Aorta (tissue), 5 donors: ENCODE measurements around the gene MTUS2. TPM values are rescaled to one million over a fixed set of nuclear protein-coding genes. Genes with fewer than 3 reads are reported as not detected.

Experiments
- ATAC-seq: fragments of 200-7000 bp; cut with Tn5 transposase; one replicate; pipeline ENCODE4 v1.9.1; 2022; ENCODE audit warnings: moderate library complexity; ENCODE audit not compliant: low FRiP score
- DNase-seq, 2 donors: peaks; one replicate each; pipeline ENCODE4 v3.0.0-alpha.2; 2020
- H3K27ac ChIP-seq, 2 donors: one replicate each; pipeline ENCODE4 v1.5.1; 2013; ENCODE audit warnings: low read length in 2 of 2, mild to moderate bottlenecking in 2 of 2, moderate library complexity in 2 of 2, control low read depth in 1 of 2, inconsistent platforms in 1 of 2, low read depth in 1 of 2
- H3K27me3 ChIP-seq, 2 donors: one replicate each; pipeline ENCODE4 v1.6.1; 2013; ENCODE audit warnings: control low read depth in 1 of 2, low read length in 1 of 2, mild to moderate bottlenecking in 1 of 2, moderate library complexity in 1 of 2; ENCODE audit not compliant: insufficient read depth in 2 of 2, control insufficient read depth in 1 of 2
- H3K36me3 ChIP-seq, 2 donors: one replicate each; pipeline ENCODE4 v1.6.1; 2013; ENCODE audit warnings: control low read depth in 1 of 2, low read length in 1 of 2, mild to moderate bottlenecking in 1 of 2; ENCODE audit not compliant: insufficient read depth in 2 of 2, control insufficient read depth in 1 of 2
- H3K4me1 ChIP-seq, 2 donors: one replicate each; pipeline ENCODE4 v1.6.1; 2013; ENCODE audit warnings: low read length in 2 of 2, control low read depth in 1 of 2, mild to moderate bottlenecking in 1 of 2, moderate library complexity in 1 of 2; ENCODE audit not compliant: insufficient read depth in 2 of 2, control insufficient read depth in 1 of 2
- H3K4me3 ChIP-seq, 2 donors: one replicate each; pipeline ENCODE4 v1.5.1; 2013; ENCODE audit warnings: low read length in 2 of 2, control low read depth in 1 of 2, mild to moderate bottlenecking in 1 of 2
- H3K9me3 ChIP-seq: one replicate; pipeline ENCODE4 v1.6.1; 2013; ENCODE audit warnings: mild to moderate bottlenecking, low read length; ENCODE audit not compliant: control insufficient read depth
- WGBS, 2 donors: extraction: QIAGEN DNeasy Blood & Tissue Kit; methylation state at CpG; one replicate each; pipeline ENCODE4 v1.1.7; 2013; 5-methylcytosine and 5-hydroxymethylcytosine counted together
- intact Hi-C, 2 donors: fragments of 100-400 bp; cut with DNase I; formaldehyde crosslinking; loops; one replicate each; pipeline versions ENCODE4 v1.14.2 to v1.15.0; 2022
- polyA plus RNA-seq, 2 donors: library from polyadenylated mRNA; stranded (reverse); fragments of 200-250 nt; gene quantifications; one replicate each; pipeline ENCODE4 v1.2.3, GENCODE V29; 2013
- total RNA-seq, 2 donors: library from RNA; stranded (reverse); fragmentation: NEBNext Ultra II Directional; extraction: Animal tissue kit (Norgen Biotek cat#: 25700); gene quantifications; one replicate each; pipeline ENCODE4 v1.2.1, GENCODE V29; 2021
- donor health status: healthy with polysubstance abuse.
- donor health status: Bipolar disorder and iron deficiency.
- donor health status: DM: no; HTN: no; CAD: no.
- donor health status: DM: no; HTN: no; CAD: no.
- donor health status: DM: yes; HTN: yes; CAD: no.

The MTUS2 gene
- total and polyA plus RNA-seq, 4 donors: 3.5 to 12.1 (median 8.6) TPM

DNA sequence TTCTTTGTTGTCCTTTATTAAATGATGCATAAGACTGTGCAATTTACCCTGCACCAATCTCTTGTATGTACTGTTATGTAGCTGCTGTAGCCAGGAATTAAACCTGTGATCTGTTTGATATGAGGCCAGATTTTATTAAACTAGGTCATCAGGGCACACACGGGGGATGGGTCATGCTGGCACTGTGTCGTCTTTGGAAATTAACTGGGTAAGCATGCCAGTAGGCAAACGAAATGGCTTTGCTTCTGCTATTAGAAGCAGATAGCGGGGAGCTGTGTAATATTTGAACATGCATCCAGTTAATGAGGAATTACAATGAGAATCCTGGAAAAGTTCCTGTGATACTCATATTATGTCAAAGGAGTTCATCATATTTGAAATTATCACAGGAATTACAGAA is 23.5 kb downstream of the MTUS2 start:
- peaks cover 0 to 2% of the 10 kb centered on the region in 2 donors for H3K4me1 ChIP-seq
- no peak overlapping the region for H3K4me3 ChIP-seq
- H3K27ac ChIP-seq: no peak overlapping the region
- intact Hi-C loops: no loop called here
- peaks cover 0 to 1% of the 10 kb centered on the region in 2 donors for H3K27me3 ChIP-seq
- WGBS, 2 donors: 15 to 17% methylated on average over 4 of the region's 4 CpGs
- DNase-seq: no peak
- no peaks in the 10 kb centered on the region for H3K36me3 ChIP-seq
- no peaks in the 10 kb centered on the region for H3K9me3 ChIP-seq
- ATAC-seq: no peak

DNA sequence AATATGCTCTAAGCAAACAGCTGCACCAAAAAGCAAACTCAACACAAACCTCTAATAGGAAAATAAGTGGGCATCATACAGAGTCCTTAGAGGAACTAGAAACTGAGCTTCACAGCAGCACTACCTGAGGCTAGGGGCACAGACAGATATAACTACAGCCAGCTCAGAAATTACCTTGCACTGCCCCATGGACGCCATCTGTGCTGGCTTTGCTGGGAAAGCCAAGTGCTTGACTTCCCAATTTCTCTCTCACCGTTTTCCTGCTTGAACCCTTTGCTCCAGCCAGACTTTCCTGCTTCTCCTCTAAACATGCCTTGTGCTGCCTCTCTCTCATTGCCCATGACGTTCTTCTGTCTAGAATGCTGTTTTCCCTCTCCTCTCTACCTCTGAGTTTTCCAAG is 29.3 kb downstream of the MTUS2 start:
- Histone ChIP-seq H3K36me3 (no peaks in the 10 kb centered on the region), H3K27ac (no peak overlapping the region), H3K9me3 (no peaks in the 10 kb centered on the region), H3K27me3 (no peaks in the 10 kb centered on the region), H3K4me3 (no peak overlapping the region), H3K4me1 (no peaks in the 10 kb centered on the region)
- DNase-seq (no peak), ATAC-seq (no peak)
- intact Hi-C loops: no loop called here
- 79 to 88% methylated on average over 3 of the region's 3 CpGs for WGBS, 2 donors

DNA sequence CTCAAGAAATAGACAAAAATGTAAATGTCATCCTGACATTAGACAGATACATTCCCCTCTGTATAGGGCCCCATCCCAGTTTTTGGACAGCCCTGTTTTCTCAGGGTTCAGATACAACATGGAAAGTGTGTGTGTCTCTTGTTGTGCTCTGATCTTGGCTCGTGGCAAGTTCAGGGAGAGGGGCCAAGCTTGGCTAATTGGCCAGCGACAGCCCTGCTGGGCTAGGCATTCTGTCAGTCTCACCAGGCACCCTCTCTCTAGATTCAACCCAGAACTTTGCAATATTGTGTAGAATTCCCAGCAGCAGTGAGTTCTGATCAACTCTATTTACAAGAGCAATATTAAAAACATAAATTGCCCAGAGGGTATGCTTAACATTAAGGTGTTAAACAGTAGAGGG is 30.1 kb downstream of the MTUS2 start:
- WGBS, 2 donors: 6 to 15% methylated on average over 2 of the region's 2 CpGs
- DNase-seq (no peak), ATAC-seq (no peak)
- Histone ChIP-seq H3K36me3 (no peaks in the 10 kb centered on the region), H3K27ac (no peak overlapping the region), H3K9me3 (no peaks in the 10 kb centered on the region), H3K4me1 (peaks cover 0 to 2% of the 10 kb centered on the region in 2 donors), H3K4me3 (no peak overlapping the region), H3K27me3 (no peaks in the 10 kb centered on the region)
- intact Hi-C loops: no loop called here

GRCh38 chr13:28851422-28851821 is 31.3 kb downstream of the MTUS2 start:
- H3K36me3 ChIP-seq: no peaks in the 10 kb centered on the region
- ATAC-seq (no peak), DNase-seq (no peak)
- intact Hi-C loops: no loop called here
- H3K4me3 ChIP-seq: no peak overlapping the region
- H3K4me1 ChIP-seq: peaks cover 0 to 2% of the 10 kb centered on the region in 2 donors
- H3K27me3 ChIP-seq: no peaks in the 10 kb centered on the region
- no peak overlapping the region for H3K27ac ChIP-seq
- no peaks in the 10 kb centered on the region for H3K9me3 ChIP-seq
- 76 to 78% methylated on average over 6 of the region's 6 CpGs for WGBS, 2 donors

DNA sequence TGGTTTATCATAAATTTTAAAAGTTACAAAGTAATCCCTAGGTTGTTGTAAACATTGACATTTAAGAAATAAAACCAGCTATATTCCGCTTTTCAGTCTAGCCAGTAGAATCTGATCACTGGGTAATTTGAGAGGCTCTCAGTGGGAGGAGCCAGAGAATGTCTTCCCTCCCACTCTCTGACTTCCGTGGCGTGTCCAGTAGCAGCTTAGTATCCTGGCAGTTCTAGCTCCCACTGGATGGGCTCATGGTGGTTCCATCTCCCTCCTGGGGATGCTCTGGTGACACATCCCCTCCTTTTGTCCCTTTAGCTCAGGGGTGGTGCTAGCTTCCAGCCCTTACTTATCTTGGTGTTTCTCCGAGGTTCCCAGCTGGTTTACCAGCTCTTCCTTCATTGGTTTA is 34.5 kb downstream of the MTUS2 start:
- 69 to 71% methylated on average over 4 of the region's 4 CpGs for WGBS, 2 donors
- Histone ChIP-seq H3K4me1 (peaks cover 0 to 2% of the 10 kb centered on the region in 2 donors), H3K9me3 (no peaks in the 10 kb centered on the region), H3K4me3 (no peak overlapping the region), H3K27me3 (no peaks in the 10 kb centered on the region), H3K36me3 (peaks cover 0 to 3% of the 10 kb centered on the region in 2 donors), H3K27ac (no peak overlapping the region)
- ATAC-seq (no peak), DNase-seq (no peak)
- intact Hi-C loops: no loop called here

- Histone ChIP-seq H3K9me3 (no peaks in the 10 kb centered on the region), H3K27me3 (no peaks in the 10 kb centered on the region), H3K4me1 (peaks cover 0 to 4% of the 10 kb centered on the region in 2 donors), H3K27ac (no peak overlapping the region), H3K36me3 (peaks cover 0 to 3% of the 10 kb centered on the region in 2 donors), H3K4me3 (no peak overlapping the region)
- intact Hi-C loops: no loop called here
- ATAC-seq: no peak
- DNase-seq: no peak
- WGBS, 2 donors: 71 to 72% methylated on average over 6 of the region's 6 CpGs
Measured at GRCh38 chr13:28856287-28856686, 36.1 kb downstream of the MTUS2 start.

DNA sequence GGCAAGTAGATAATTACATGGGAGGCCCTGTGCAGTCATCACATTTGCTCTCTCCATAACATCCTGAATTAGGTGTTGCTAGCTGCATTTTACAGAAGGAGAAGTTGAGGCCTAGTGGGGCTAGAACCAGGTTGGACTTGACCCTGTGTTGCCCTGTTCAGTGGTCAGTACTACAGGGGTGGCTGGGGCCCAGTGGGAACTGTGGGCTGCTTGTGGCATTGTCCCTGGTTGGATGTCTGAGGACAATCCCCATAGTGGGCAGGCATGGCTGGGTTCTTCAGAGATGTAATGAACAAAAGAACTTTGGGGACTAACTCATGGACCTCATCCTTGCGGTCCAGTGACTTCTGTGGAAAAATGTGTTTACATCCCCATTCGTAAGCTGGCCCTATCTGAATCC is 38.9 kb downstream of the MTUS2 start:
- no peaks in the 10 kb centered on the region for H3K27me3 ChIP-seq

GRCh38 chr13:28859717-28860116 is 39.6 kb downstream of the MTUS2 start:
- no peaks in the 10 kb centered on the region for H3K9me3 ChIP-seq
- ATAC-seq (no peak), DNase-seq (no peak)
- no peak overlapping the region for H3K4me3 ChIP-seq
- H3K36me3 ChIP-seq: peaks cover 0 to 3% of the 10 kb centered on the region in 2 donors
- intact Hi-C loops: loop anchor here in 1 of 2 donors (10.0 kb wide), 1 partner anchor 125 kb away; no protein-coding TSS in a partner anchor
- no peaks in the 10 kb centered on the region for H3K27me3 ChIP-seq
- no peak overlapping the region for H3K27ac ChIP-seq
- H3K4me1 ChIP-seq: peaks cover 0 to 5% of the 10 kb centered on the region in 2 donors
- WGBS, 2 donors: 60 to 72% methylated on average over 2 of the region's 2 CpGs

More for the DNA sequence above, 38.9 kb downstream of the MTUS2 start:
- no peak for ATAC-seq
- intact Hi-C loops: no loop called here
- Histone ChIP-seq H3K4me3 (no peak overlapping the region), H3K36me3 (peaks cover 0 to 3% of the 10 kb centered on the region in 2 donors), H3K9me3 (no peaks in the 10 kb centered on the region), H3K27ac (no peak overlapping the region), H3K4me1 (peaks cover 0 to 4% of the 10 kb centered on the region in 2 donors)
- no peak for DNase-seq
- 57 to 61% methylated on average over 2 of the region's 2 CpGs for WGBS, 2 donors

DNA sequence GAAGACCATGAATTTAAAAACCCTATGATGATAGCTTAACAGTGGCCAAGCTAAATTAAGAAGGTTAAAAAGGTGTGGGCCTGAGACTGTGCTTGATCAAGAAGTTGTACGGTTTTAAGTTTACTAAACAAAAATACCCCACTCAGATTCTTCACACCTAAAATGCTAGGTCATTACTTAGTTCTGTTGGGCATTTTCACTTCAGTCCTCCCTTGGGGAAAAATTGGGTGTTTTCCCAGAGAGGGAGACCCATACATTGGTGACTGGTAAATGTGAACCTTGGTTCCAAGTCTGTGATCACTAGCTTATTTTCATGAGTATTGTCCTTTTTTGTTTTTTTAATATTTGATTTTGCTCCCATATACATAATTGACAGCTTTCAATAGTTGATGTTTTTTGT is 44.4 kb downstream of the MTUS2 start:
- 0% methylated on average over 1 of the region's 1 CpG for WGBS, 2 donors
- DNase-seq: no peak
- peaks cover 4 to 9% of the 10 kb centered on the region in 2 donors for H3K4me1 ChIP-seq
- no peaks in the 10 kb centered on the region for H3K9me3 ChIP-seq
- no peak for ATAC-seq
- H3K27me3 ChIP-seq: no peaks in the 10 kb centered on the region
- H3K4me3 ChIP-seq: no peak overlapping the region
- intact Hi-C loops: loop anchor here in 1 of 2 donors (10.0 kb wide), 1 partner anchor 120 kb away; no protein-coding TSS in a partner anchor
- H3K27ac ChIP-seq: no peak overlapping the region
- no peaks in the 10 kb centered on the region for H3K36me3 ChIP-seq
